ENCODE results near the gene GNG13.
"Not testable (repeated sequence)": the region's sequence is repeated elsewhere in the genome, so short reads cannot be mapped to it uniquely, and the experiment has no call there.

GNG13 gene

GRCh38 chr16:831571-832413, 31.3 kb upstream of the GNG13 start:
- DNase-seq: no peak

GRCh38 chr16:830871-831570, 30.5 kb upstream of the GNG13 start:
- no peak for DNase-seq

- DNase-seq: no peak
Observed at GRCh38 chr16:830107-830870, 29.8 kb upstream of the GNG13 start.

GRCh38 chr16:828891-829290, 28.4 kb upstream of the GNG13 start:
- no peak for DNase-seq

- DNase-seq: no peak
Observed at GRCh38 chr16:827513-827912, 27.0 kb upstream of the GNG13 start.

- DNase-seq: no peak
Observed at GRCh38 chr16:825341-826061, 25.0 kb upstream of the GNG13 start.

- DNase-seq: no peak
Observed at GRCh38 chr16:824601-825000, 24.1 kb upstream of the GNG13 start.

- DNase-seq: no peak
Observed at GRCh38 chr16:824194-824593, 23.7 kb upstream of the GNG13 start.

- DNase-seq: no peak
Observed at GRCh38 chr16:822909-823297, 22.4 kb upstream of the GNG13 start.

GRCh38 chr16:822174-822908, 21.8 kb upstream of the GNG13 start:
- no peak for DNase-seq

- DNase-seq: no peak
Observed at GRCh38 chr16:821751-822150, 21.2 kb upstream of the GNG13 start.

GRCh38 chr16:820748-821147, 20.2 kb upstream of the GNG13 start:
- DNase-seq: no peak

GRCh38 chr16:820044-820408, 19.5 kb upstream of the GNG13 start:
- DNase-seq: not testable (repeated sequence)

GRCh38 chr16:819336-820043, 19.0 kb upstream of the GNG13 start:
- no peak for DNase-seq

GRCh38 chr16:818592-818991, 18.1 kb upstream of the GNG13 start:
- no peak for DNase-seq

GRCh38 chr16:818132-818531, 17.6 kb upstream of the GNG13 start:
- DNase-seq: no peak

- DNase-seq: no peak
Observed at GRCh38 chr16:817001-817906, 16.7 kb upstream of the GNG13 start.

- DNase-seq: no peak
Observed at GRCh38 chr16:815861-816260, 15.3 kb upstream of the GNG13 start.

- no peak for DNase-seq
Observed at GRCh38 chr16:814974-815373, 14.4 kb upstream of the GNG13 start.

- DNase-seq: no peak
Observed at GRCh38 chr16:813916-814412, 13.4 kb upstream of the GNG13 start.
